Gastrocnemius medialis (tissue), 4 donors: ENCODE results near the gene FNDC3B.

Source experiments
- CTCF ChIP-seq, 5 experiments: fragments of 450-650 bp in 3 of 5; fragments of 200-600 bp in 2 of 5; sonication (generic) in 2 of 5; IDR thresholded peaks in 4 of 5; conservative IDR thresholded peaks in 1 of 5; 1 replicate in 4 of 5; 2 replicates in 1 of 5; pipeline ENCODE4 v1.5.1; 2016 to 2019; ENCODE audit warnings: antibody characterized with exemption in 5 of 5, mild to moderate bottlenecking in 3 of 5, moderate library complexity in 3 of 5
- POLR2A ChIP-seq, 2 donors: fragments of 450-650 bp; IDR thresholded peaks; one replicate each; pipeline ENCODE4 v1.6.1; 2017; ENCODE audit warnings: antibody characterized with exemption in 2 of 2, mild to moderate bottlenecking in 2 of 2, moderate library complexity in 2 of 2

- TF ChIP-seq CTCF (IDR thresholded peaks at IDR 0.05 in 4 of 5, conservative IDR thresholded peaks at IDR 0.05 in 1 of 5), result no peak
- no peak for TF ChIP-seq POLR2A (IDR thresholded peaks at IDR 0.05)
Measured at GRCh38 chr3:172166261-172166660, 126.9 kb downstream of the FNDC3B start.
